Islet of Langerhans (tissue), 1 donor: ENCODE results near the gene BTN3A1.

Experiments
- FAIRE-seq: peaks from one replicate; lab custom pipeline; 2011; peaks lifted over from hg19 to GRCh38; lab: Jason Lieb, UNC

Gene BTN3A1

DNA sequence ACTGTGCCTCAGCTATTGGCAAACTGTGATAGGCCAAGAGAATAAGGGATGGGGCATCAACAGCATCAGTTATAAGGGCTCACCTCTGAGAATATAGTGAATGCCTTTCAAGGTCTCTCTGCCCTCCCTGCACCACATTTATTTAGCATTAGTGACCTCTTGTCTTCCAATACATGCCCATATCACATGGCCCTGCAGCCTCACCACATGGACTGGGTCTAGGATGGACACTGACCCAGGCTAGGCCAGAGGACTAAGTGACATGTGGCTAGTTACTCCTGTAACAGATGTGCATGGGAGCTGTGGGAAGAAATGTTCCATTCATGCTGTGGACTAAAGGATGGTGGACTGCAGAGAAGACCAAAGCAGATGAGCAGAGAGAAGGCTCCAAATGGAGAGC is 22.3 kb upstream of the BTN3A1 start:
- FAIRE-seq, result no peak

DNA sequence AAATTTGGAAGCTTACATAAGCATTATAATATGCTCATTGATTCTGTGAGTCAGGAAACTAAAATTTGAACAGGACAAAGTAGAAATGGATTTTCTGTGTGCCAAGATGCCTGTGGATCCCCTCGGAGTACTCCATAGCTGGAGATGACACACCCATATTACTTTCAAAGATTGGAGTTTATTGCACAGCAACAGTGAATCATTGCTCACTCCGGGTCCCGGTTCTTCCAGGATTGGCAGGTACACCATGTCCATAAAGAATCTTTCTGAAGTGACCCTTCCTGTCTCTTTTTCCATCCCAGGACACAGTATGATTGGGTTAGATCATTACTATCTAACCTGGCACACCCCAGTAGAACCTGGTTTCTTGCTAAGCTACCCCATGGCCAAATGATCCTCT is 21.8 kb upstream of the BTN3A1 start:
- FAIRE-seq, result no peak

DNA sequence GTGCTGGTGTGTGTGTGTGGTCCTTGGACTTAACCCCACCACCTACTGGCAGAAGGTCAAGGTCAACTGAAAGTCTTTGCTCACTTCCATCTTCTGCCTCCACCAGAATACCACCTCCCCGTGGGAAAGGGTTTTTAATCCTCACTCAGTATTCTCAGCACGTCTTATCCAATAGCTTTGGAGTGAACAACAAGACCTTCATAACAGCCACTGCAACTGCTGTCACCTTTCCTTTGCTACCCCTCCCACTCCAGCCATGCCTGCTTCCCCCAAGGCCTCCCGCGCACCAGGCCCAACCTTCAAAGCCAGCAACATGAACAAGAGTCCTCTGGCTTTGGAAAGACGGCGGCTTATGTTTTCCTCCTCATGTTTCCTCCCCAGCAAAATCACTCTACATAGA is 20.0 kb upstream of the BTN3A1 start:
- no peak for FAIRE-seq

DNA sequence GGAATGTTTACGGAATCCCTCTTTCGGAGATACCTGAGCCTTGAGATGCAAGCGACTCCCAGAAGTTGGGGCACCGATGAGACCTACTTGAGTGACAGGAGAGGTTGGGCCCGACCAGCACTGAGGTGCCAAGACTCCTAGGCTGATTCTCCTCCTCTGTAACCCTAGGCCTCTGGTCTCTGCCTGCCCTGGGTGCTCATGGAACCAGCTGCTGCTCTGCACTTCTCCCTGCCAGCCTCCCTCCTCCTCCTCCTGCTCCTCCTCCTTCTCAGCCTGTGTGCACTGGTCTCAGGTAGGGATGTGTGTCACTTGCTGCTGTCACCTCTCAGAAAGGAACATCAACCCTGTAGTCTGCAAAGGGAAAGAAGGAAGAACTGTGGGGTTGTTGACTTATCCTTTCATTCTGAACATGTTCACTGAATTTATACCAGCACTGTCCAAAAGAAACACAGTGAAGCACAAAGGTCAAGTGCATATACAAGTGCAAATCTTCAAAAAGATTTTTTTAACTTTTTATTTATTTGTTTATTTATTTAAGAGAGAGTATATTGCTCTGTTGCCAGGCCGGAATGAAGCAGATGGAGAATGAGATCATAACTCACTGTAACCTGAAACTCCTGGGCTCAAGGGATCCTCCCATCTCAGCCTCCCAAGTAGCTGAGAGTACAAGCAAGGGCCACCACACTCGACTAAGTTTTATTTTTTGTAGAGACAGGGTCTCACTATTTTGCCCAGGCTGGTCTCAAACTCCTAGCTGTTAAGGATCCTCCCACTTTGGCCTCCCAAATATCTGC is 18.3 kb upstream of the BTN3A1 start:
- no peak for FAIRE-seq

DNA sequence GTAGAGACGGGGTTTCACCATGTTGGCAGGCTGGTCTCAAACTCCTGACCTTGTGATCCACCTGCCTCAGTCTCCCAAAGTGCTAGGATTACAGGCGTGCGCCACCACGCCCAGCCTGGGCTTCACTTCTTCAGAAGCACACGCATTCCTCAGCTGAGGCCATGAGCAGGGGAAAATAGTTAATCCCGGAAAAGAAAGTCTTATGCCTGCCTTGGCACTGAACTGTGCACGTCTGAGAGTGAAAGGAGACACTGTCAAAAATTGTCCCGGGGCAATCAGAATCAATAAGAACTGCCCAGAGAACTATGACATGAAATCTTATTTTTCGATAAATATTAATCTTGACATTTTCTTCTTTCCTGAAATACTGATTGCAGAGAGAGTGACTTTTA is 16.3 kb upstream of the BTN3A1 start:
- FAIRE-seq, result no peak

DNA sequence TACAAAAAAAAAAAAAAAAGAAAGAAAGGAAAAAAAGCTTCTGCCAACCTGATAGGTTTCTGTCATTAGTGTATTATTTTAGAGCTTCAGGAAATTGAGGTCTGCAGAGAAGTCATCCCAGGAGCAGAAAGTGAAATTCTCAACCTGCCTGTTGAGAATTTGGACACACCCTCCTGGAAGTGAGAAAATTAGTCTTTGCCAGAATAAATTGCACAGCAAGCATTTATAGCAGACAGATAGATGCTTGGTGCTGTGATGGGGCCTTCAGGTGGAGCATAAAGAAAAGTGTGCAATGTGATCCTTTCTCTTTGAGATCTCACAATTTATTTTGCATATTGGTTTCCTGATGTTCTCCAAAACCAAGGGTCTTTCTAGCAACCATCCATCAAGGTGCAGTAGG is 14.5 kb upstream of the BTN3A1 start:
- no peak for FAIRE-seq

DNA sequence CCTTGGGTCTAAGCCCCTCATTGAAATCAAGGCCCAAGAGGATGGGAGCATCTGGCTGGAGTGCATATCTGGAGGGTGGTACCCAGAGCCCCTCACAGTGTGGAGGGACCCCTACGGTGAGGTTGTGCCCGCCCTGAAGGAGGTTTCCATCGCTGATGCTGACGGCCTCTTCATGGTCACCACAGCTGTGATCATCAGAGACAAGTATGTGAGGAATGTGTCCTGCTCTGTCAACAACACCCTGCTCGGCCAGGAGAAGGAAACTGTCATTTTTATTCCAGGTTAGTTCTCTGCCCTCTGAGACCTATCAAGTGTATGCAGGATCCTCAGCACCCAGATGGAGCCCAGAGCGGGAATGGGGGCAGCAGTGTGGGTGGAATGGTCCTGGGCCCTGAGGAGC is 14.1 kb upstream of the BTN3A1 start:
- FAIRE-seq, result no peak

DNA sequence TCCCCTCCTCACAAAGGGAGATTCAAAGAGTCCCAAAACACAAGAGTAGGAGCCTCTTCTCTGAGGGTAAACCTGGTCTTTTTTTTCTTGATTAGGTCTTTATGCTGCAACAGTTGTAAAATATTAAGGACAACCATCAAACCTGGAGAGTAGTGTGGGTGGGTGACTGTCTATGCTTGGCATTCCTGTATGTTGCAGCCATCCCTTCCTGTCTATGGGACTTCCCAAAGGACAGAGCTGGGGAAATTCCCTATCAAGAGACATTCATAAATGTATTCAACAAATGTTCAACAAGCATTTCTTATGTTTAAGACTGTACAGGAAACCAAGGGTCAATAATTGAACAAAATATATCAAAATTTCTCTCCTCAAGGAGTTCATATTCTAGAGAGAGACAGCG is 13.6 kb upstream of the BTN3A1 start:
- FAIRE-seq, result no peak

DNA sequence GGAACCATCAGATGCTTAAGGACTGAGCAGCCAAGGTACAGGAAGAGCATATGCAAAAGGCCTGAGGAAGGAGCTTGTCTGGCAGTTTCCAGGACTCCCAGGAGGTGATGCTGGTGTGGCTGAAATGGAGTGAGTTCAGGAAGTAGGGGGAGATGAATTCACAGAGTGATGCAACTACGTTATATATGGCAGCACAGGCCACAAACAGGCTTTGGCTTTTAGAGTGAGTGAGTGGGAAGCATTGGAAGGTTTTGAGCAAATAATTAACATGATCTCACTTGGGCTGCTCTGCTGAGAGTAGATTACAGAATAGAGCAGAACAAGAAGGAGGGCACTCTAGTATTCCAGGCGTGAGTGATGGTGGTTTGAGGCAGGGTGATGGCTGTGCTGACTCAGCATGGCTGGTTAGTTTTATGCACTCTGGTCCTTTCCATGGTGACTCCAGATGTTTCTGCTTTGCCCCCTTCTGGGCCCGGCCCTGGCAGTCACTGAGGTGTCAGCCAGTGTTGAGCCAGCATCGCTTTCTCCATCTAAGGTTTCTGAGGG is 12.7 kb upstream of the BTN3A1 start:
- no peak for FAIRE-seq

DNA sequence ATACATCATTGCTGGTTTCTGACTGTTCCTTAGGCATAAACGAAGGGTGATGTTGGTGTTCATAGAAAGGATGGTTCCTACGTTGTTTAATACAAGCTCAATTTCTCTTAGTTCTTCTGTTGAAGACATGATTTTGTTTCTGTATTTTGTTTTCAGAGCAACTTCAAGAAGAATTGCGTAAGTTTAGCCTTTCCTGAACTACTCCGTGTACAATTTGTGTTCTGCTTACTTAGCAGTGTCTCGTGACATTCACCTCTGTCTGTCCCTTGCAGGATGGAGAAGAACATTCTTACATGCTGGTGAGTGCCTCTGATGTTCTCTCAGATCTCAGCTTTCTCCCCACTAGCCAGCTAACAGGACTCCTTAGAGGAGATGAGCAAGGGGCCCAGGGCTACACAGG is 11.5 kb upstream of the BTN3A1 start:
- no peak for FAIRE-seq

DNA sequence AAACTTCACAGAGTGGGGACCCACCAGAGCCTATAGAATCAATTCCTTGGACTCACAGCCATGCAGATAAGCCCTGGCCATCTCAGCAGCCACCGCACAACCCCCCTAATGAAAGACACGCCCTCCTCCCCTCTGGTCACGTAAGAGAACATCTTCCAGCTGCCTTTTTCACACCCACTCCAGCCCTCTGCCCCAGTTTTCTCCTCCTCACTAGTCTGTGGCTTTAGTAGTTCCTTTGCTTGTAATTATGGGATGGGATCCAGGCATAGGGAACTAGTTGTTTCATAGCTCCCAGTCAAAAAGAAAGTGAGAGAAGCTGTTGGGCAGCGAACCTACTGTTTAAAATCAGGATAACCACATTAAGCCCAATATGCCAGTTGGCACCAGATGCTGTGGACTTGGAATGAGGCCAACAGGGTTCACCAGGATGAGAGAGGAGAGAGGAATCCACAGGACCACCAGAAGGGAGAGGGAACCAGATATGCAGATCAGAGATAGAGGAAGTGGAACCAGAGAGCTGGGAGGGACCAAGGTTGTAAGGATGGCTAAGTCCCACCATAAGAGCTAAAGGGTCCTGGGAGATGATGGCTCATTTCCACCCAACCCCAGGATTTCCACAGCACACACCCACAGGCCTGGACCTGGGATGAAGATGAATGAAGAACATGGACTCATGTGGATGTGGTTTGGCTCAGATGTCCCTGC is 9.0 kb upstream of the BTN3A1 start:
- FAIRE-seq, result no peak

DNA sequence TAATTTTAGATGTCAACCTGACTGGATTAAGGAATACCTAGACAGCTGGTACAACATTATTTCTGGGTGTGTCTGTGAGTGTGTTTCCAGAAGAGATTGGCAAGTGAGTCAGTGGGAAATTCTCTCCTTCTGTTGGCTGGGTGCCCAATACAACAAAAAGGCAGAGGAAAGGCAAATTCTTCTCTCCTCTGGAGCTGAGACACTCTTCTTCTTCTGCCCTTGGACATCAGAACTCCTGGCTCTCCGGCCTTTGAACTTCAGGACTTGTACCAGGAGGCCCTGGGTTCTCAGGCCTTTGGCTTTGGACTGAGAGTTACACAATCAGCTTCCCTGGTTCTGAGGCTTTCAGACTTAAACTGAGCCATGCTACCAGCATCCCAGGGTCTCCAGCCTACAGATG is 7.8 kb upstream of the BTN3A1 start:
- no peak for FAIRE-seq

DNA sequence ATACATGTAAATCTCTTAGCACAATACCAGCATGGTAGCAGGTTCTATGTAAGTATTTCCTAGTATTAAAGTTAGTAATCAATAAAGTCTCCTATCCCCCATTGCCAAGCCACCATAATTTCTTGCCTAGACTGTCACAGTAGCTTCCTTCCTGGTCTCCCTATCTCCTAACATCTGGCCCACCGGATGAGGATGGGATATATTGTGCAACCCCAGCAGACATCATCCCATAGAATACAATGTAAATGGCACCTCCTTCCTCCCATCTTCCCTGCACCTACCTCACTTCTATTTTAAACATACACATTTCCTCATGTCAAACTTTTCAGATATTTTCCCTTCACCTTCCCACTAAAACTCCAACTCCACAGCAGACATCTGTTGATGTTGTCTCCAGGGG is 3.5 kb upstream of the BTN3A1 start:
- FAIRE-seq, result no peak

DNA sequence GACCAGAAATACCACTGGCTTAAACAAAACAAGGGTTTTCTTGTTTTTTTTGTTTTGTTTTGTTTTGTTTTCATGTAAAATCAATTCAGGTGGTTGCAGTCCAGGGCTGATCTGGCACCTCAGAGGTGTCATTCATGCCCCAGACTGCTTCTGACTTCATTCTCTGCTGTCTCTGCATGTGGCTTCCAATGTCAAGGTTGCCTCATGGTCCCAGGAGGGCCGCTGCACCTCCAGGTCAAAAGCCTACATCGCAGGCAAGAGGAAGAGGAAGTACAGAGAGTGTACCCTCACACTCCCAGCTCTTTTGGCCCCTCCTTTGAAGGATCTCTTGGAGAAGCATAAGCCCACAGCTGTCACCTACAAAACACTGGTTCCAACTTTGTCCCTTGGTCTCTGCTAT is 1.4 kb upstream of the BTN3A1 start:
- FAIRE-seq, result no peak

DNA sequence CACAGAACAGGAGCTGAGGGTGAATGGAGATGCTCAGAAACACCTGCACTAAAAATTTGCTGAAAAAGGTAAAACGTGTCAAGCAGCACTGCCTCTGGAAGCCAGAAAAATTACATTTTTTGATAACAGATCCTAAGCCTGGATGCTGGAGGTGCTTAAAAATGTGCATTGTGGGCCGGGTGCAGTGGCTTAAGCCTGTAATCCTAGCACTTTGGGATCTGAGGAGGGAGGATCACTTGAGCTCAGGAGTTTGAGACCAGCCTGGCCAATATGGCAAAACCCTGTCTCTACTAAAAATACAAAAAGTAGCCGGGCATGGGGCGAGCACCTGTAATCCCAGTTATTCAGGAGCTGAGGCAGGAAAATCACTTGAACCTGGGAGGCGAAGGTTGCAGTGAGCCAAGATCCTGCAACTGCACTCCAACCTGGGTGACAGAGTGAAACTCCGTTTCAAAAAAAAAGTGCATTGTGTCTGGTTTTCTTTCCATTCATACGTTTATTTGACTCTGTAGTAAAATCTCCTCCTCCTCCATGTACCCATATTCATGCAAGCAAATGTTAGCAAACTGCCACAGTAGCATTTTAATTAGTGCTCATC is 587 bp upstream of the BTN3A1 start:
- no peak for FAIRE-seq

DNA sequence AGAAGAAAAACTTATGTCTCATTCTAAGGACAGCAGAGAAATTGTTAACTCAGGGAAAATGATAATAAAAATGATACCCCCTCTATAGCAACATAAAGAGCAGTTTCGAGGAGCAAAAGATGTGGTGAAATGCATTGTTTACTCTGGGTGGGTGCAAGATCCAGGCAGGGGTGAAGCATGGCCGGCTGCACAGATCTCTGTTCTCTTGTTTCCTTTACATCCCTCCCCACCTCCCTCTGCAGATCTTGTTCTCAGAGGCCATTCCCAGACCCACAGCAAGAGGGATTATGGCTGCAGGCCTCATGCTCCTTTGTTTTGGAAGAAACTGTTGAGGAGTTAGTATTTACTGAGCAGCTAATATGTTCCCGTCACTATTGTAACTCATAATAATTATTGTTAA is 1.8 kb downstream of the BTN3A1 start:
- no peak for FAIRE-seq

DNA sequence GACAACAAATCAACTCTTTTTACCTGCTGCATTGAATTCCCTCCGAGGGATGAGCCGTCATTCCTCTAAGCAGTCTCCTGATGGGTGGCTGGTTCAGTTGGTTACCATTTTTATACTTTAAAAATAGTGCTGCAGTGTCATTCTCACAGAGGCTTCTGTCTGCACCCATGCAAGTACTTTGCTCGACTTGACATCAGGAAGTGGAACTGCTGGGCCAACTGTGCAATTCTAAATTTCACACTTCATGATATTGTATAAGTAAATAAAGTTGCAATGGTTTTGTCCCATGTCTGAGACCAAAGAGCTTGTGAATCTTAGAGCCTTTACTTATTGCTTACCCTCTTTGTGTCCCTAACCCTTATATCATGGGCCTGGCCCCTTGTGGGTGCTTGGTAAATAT is 2.5 kb downstream of the BTN3A1 start:
- FAIRE-seq, result no peak

DNA sequence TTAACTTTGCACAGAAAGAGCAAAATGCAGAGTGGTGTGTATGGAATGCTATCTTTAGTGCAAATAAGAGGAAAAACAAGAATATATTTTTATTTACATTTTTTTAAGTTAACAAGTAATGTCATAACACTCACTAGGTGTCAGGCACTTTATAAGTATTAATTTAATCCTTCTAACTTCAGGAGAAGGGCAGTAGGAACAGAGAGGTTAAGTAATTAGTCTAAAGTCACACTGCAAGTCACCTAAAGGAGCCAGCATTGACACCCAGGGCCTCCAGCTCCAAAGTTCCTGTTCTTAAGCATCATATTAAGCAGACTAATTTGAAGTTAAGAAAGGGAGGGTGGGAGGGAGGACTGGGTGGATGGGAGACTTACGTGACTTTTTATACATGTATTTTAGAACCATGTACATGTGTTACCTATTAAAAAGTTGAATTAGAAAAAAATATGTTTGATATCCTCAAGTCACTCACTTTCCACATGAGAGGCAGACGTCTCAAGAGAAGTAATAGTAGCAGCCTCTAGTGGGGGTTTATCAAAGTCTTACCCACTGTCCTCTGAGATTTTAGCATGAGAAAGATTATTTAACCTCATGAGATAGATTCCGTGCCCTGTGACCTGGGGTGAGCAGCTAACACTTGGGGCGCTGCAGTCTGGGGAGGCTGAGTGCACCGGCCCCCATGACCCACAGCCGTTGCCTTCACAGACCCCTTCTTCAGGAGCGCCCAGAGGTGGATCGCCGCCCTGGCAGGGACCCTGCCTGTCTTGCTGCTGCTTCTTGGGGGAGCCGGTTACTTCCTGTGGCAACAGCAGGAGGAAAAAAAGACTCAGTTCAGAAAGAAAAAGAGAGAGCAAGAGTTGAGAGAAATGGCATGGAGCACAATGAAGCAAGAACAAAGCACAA is 7.0 kb downstream of the BTN3A1 start:
- no peak for FAIRE-seq

DNA sequence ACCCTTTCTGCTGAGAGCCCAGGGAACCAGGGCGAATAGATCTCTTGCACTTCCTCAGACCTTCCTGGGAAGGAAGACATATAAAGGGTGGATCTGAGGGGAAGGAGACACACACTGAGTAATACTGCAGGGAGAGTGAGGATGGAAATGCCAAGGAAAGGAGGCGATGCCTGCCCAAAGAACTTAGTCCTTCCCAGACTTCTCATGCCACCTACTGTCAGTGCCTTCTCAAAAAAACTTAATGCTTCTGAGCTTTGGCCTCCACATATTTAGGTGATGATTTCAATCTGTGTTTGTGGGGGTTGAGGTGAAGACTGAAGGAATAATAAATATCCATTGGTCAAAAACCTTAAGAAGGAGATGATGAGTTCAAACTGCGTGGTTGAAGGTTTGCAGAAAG is 9.7 kb downstream of the BTN3A1 start:
- FAIRE-seq, result no peak

DNA sequence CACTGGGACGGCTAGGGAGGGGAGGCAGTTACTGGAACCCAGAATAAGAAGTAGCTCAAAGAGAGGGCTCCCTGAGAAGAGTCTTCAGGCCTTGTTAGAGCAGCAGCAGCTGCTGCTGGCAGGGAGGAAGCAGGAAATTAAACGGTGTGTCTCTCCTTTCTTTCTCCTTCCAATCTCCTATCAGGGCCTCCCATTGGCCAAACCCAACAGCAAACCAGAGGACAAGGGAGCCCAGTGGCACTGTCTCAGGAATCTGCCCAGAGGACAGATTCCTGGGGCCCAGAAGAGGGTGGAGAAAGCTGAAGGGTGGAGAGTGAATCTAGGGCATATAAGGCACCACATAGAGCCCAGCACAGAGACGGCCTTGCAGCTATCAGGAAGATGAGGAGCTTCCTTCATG is 10.2 kb downstream of the BTN3A1 start:
- FAIRE-seq, result no peak

DNA sequence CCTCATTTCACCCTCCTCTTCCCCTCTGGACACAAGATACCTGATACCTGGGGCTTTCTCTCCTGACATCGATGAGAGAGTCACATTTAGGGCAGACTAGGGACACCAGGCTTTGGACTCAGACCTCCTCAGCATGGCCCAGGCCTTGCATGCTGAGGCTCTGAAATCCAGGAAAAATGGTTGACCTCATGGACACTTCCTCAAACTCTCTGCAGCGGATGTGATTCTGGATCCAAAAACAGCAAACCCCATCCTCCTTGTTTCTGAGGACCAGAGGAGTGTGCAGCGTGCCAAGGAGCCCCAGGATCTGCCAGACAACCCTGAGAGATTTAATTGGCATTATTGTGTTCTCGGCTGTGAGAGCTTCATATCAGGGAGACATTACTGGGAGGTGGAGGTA is 10.9 kb downstream of the BTN3A1 start:
- no peak for FAIRE-seq

DNA sequence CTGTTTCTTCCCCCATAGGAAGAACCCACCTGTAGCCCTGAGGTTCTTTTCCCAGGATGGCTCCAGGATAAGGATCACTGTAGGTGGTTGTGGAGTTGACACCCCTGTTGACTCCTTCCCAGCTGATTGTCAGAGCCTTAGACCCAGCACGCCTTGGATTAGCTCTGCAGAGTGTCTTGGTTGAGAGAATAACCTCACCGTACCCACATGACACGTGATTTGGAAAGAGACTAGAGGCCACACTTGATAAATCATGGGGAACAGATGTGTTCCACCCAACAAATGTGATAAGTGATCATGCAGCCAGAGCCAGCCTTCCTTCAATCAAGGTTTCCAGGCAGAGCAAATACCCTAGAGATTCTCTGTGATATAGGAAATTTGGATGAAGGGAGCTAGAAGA is 12.2 kb downstream of the BTN3A1 start:
- FAIRE-seq, result no peak
